GM13977 (cell line): ENCODE data around the gene C6orf47.

Experiments used
- DNase-seq: peaks from one replicate; pipeline ENCODE4 v3.0.0; 2012; ENCODE audit warnings: low spot score
- CTCF ChIP-seq: IDR thresholded peaks from 2 replicates; pipeline ENCODE4 v1.5.1; 2012; ENCODE audit warnings: mild to moderate bottlenecking, control low read depth; ENCODE audit not compliant: insufficient read depth; ENCODE audit errors: extremely low read depth, missing control alignments
- in situ Hi-C: fragments of 300-500 bp; cut with MboI; formaldehyde crosslinking; loops from one replicate; pipeline ENCODE4 v1.12.0; 2022; ENCODE audit warnings: low sequenced_read_pairs, low pct_unique_long_range_greater_than_20kb, mixed read lengths, inconsistent platforms; ENCODE audit not compliant: unreplicated experiment

The C6orf47 gene

GRCh38 chr6:31633447-31633846 lies 27.1 kb downstream of the C6orf47 start:
- DNase-seq, result no peak
- TF ChIP-seq CTCF, result no peak
- in situ Hi-C loops, result no loop called here

- in situ Hi-C loops, result no loop called here
- TF ChIP-seq CTCF, result no peak
- no peak for DNase-seq
These were observed 28.2 kb downstream of the C6orf47 start for GRCh38 chr6:31632279-31632946.

- no peak for TF ChIP-seq CTCF
- in situ Hi-C loops, result no loop called here
- no peak for DNase-seq
These were observed 28.8 kb downstream of the C6orf47 start for GRCh38 chr6:31631681-31632278.

DNA sequence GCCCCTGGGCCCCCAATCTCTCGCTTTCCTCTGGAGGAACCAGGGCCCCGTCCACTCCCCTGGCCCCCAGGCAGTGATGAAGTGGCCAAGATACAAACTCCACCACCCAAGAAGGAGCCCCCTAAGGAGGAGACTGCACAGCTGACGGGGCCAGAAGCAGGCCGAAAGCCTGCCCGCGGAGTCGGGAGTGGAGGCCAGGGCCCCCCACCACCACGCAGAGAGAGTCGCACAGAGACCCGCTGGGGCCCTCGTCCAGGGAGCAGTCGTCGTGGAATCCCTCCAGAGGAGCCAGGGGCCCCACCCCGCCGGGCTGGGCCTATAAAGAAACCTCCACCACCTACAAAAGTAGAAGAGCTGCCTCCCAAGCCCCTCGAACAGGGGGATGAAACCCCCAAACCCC lies 29.4 kb downstream of the C6orf47 start:
- in situ Hi-C loops, result no loop called here
- no peak for DNase-seq
- no peak for TF ChIP-seq CTCF

DNA sequence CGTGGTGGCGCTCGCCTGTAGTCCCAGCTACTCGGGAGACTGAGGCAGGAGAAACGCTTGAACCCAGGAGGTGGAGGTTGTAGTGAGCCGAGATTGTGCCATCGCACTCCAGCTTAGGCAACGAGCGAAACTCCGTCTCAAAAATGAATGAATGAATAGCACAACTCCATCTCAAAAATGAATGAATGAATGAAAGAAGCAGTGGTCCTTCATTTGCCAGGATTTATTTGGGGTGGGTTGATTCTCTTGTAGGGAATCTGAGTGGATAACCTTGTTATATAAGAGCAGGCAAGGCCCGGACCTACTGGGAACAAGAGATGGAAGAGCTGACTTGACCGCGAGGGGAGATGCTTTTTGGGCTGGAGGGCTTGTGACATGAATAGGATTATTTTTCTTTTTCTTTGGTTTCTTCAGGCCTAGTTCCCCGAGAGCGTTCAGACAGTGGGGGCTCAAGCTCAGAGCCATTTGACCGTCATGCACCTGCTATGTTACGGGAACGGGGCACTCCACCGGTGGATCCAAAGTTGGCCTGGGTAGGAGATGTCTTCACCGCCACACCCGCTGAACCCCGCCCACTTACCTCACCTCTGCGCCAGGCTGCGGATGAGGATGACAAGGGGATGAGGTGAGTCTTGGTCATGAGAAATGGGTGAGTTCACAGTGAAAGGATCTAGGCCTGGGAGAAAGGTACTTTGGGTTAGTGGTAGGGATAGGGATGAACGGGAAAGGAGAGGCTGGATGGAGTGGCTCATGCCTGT lies 30.2 kb downstream of the C6orf47 start:
- in situ Hi-C loops, result no loop called here
- DNase-seq, result no peak
- no peak for TF ChIP-seq CTCF

- in situ Hi-C loops, result no loop called here
- no peak for TF ChIP-seq CTCF
- no peak for DNase-seq
These were observed 31.6 kb downstream of the C6orf47 start for GRCh38 chr6:31629014-31629413.
